Liver (tissue), 3 donors: ENCODE data around the gene MROH8.

Source experiments
- CTCF ChIP-seq: fragments of 150-350 bp; IDR thresholded peaks from 2 replicates; pipeline ENCODE4 v1.5.1; 2017; ENCODE audit warnings: improper control_type of control experiment, low read depth, low read length; ENCODE audit not compliant: missing input control
- EGR1 ChIP-seq, 2 donors: IDR thresholded peaks; 2 replicates each; pipeline ENCODE4 v1.6.1; 2016 to 2018; ENCODE audit warnings: antibody characterized with exemption in 2 of 2, low read depth in 2 of 2
- MAX ChIP-seq: IDR thresholded peaks from 2 replicates; pipeline ENCODE4 v1.6.1; 2016; ENCODE audit warnings: antibody characterized with exemption
- TF ChIP-seq, protein P1 (sequence below): IDR thresholded peaks from 2 replicates; pipeline ENCODE4 v1.6.1; 2016; ENCODE audit warnings: antibody characterized with exemption, mild to moderate bottlenecking
- TF ChIP-seq, protein P2 (sequence below): IDR thresholded peaks from 2 replicates; pipeline ENCODE4 v1.6.1; 2016; ENCODE audit warnings: antibody characterized with exemption
- donor health status: healthy.
- donor health status: healthy.

DNA sequence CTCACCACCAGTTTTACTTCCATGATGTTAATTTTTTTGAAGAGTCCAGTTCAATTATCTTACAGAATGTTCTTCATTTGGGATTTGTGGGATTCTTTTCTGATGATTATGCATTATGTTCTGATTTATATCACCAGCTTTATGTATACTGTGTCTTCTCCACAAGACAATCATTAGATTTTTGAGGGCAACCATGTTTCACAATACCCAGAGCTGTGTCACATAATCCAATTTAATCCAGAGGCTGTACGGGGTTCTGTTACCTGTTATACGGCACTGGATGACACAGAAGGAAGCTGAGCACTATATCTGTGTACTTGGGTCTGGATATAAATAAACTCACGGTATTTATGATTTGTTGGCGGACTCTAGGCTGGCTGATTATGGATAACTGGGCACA is 41.8 kb downstream of the MROH8 start:
- TF ChIP-seq CTCF (no peak), EGR1 (IDR thresholded peaks at IDR 0.05; ENCODE audit: low read depth in 2 of 2) (no peak), MAX (no peak)
- TF ChIP-seq, protein P1, sequence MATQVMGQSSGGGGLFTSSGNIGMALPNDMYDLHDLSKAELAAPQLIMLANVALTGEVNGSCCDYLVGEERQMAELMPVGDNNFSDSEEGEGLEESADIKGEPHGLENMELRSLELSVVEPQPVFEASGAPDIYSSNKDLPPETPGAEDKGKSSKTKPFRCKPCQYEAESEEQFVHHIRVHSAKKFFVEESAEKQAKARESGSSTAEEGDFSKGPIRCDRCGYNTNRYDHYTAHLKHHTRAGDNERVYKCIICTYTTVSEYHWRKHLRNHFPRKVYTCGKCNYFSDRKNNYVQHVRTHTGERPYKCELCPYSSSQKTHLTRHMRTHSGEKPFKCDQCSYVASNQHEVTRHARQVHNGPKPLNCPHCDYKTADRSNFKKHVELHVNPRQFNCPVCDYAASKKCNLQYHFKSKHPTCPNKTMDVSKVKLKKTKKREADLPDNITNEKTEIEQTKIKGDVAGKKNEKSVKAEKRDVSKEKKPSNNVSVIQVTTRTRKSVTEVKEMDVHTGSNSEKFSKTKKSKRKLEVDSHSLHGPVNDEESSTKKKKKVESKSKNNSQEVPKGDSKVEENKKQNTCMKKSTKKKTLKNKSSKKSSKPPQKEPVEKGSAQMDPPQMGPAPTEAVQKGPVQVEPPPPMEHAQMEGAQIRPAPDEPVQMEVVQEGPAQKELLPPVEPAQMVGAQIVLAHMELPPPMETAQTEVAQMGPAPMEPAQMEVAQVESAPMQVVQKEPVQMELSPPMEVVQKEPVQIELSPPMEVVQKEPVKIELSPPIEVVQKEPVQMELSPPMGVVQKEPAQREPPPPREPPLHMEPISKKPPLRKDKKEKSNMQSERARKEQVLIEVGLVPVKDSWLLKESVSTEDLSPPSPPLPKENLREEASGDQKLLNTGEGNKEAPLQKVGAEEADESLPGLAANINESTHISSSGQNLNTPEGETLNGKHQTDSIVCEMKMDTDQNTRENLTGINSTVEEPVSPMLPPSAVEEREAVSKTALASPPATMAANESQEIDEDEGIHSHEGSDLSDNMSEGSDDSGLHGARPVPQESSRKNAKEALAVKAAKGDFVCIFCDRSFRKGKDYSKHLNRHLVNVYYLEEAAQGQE = no peak
- TF ChIP-seq, protein P2, sequence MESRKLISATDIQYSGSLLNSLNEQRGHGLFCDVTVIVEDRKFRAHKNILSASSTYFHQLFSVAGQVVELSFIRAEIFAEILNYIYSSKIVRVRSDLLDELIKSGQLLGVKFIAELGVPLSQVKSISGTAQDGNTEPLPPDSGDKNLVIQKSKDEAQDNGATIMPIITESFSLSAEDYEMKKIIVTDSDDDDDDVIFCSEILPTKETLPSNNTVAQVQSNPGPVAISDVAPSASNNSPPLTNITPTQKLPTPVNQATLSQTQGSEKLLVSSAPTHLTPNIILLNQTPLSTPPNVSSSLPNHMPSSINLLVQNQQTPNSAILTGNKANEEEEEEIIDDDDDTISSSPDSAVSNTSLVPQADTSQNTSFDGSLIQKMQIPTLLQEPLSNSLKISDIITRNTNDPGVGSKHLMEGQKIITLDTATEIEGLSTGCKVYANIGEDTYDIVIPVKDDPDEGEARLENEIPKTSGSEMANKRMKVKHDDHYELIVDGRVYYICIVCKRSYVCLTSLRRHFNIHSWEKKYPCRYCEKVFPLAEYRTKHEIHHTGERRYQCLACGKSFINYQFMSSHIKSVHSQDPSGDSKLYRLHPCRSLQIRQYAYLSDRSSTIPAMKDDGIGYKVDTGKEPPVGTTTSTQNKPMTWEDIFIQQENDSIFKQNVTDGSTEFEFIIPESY = no peak
